ENCODE results near the gene PRSS2. TPM values are rescaled to one million over a fixed set of nuclear protein-coding genes. Genes with fewer than 3 reads are reported as not detected.
"Not testable (repeated sequence)": the region's sequence is repeated elsewhere in the genome, so short reads cannot be mapped to it uniquely, and the experiment has no call there.

The PRSS2 gene
- total and polyA plus RNA-seq, 2 donors = 1.8 to 23.1 TPM

DNA sequence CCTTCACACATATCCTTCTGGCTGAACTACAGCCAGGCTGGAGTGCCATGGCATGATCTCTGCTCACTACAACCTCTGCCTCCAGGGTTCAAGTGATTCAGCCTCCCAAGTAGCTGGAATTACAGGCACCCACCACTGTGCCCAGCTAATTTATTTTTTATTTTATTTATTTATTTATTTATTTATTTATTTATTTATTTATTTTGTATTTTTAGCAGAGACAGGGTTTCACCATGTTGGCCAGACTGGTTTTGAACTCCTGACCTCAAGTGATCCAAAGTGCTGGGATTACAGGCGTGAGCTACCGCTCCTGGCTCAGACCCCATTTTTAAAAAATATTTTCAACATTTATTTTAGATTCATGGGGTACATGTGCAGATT, 6.1 kb downstream of the PRSS2 start:
- not testable (repeated sequence) for DNase-seq (ENCODE audit: low read depth in 6 of 9, low spot score in 9 of 9); H3K27me3 ChIP-seq (ENCODE audit: control insufficient read depth in 2 of 2, insufficient read depth in 1 of 2, low read length in 1 of 2); H3K36me3 ChIP-seq (ENCODE audit: control insufficient read depth in 2 of 2, insufficient read depth in 2 of 2, low read length in 1 of 2); H3K9me3 ChIP-seq (ENCODE audit: control insufficient read depth in 2 of 2, insufficient read depth in 1 of 2, low read length in 1 of 2); H3K4me3 ChIP-seq (ENCODE audit: low read length in 2 of 2); H3K27ac ChIP-seq (ENCODE audit: low read depth in 1 of 2, low read length in 1 of 2)
- 100% methylated on average over 2 of the region's 2 CpGs for WGBS
- H3K4me1 ChIP-seq (ENCODE audit: control insufficient read depth in 2 of 2, insufficient read depth in 2 of 2, low read length in 2 of 2) = peaks cover 0 to 14% of the 10 kb centered on the region in 2 donors

DNA sequence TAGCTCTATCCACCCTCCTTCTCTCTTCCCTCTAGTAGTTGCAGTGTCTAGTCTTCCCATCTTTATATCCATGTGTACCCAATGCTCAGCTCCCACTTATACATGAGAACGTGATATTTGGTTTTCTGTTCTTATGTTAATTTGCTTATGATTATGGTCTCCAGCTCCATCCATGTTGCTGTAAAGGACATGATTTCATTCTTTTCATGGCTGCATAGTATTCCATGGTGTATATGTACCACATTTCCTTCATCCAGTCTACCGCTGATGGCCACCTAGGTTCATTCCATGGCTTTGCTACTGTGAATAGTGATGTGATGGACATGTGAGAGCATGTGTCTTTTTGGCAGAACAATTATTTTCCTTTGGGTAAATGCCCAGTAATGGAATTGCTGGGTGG, 6.5 kb downstream of the PRSS2 start:
- H3K27ac ChIP-seq (ENCODE audit: low read depth in 1 of 2, low read length in 1 of 2) = no peak overlapping the region
- 99% methylated on average over 2 of the region's 2 CpGs for WGBS
- H3K4me3 ChIP-seq (ENCODE audit: low read length in 2 of 2) = no peak overlapping the region
- no peaks in the 10 kb centered on the region for H3K27me3 ChIP-seq (ENCODE audit: control insufficient read depth in 2 of 2, insufficient read depth in 1 of 2, low read length in 1 of 2)
- no peak for DNase-seq (ENCODE audit: low read depth in 6 of 9, low spot score in 9 of 9)
- no peaks in the 10 kb centered on the region for H3K9me3 ChIP-seq (ENCODE audit: control insufficient read depth in 2 of 2, insufficient read depth in 1 of 2, low read length in 1 of 2)
- peaks cover 0 to 10% of the 10 kb centered on the region in 2 donors for H3K4me1 ChIP-seq (ENCODE audit: control insufficient read depth in 2 of 2, insufficient read depth in 2 of 2, low read length in 2 of 2)
- no peaks in the 10 kb centered on the region for H3K36me3 ChIP-seq (ENCODE audit: control insufficient read depth in 2 of 2, insufficient read depth in 2 of 2, low read length in 1 of 2)

DNA sequence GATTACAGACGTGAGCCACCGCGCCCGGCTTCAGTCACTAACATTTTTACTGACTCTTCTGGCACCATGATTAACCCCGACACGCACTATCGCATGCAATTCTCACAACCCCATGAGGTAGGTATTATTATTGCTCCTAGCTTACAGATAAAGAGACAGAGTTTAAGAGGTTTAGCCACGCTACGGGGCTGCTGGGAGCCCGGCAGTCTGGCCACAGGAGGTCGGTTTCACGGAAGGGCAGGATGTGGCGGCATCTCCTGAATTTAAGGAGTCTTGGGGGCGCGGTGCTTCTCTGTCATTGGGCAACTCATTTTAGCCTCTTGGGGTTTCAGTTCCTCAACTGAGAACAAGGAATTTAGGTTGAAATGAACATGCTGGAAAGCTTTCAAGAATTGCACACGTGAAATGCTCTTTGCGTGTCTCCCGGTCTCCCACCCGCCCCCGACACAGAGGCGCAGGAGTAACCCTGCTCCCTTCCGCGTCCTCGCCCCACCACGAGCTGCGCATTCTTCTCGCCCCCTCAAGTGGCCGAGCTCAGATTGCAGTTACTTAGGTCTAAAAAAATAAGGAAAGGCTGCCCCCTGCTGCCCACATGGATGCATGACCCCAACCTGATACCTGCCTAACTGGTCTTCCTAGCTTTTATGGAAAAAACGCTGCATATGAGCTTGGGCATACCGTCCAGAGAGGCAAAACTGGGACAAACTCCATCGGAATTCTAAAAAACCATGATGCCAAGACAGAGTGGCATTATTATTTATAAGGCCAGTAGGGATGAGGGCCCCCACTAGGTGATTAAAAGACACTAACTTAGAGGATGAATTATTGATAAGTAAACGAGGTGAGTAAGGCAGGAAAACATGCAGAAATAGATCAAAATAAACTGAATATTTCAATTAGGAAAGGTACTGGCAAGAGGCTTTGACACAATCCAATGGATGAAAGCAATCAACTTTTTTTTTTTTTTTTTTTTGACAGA, 12.4 kb downstream of the PRSS2 start:
- WGBS = 21% methylated on average over 32 of the region's 32 CpGs
- Histone ChIP-seq H3K9me3 (ENCODE audit: control insufficient read depth in 2 of 2, insufficient read depth in 1 of 2, low read length in 1 of 2) (no peaks in the 10 kb centered on the region), H3K27me3 (ENCODE audit: control insufficient read depth in 2 of 2, insufficient read depth in 1 of 2, low read length in 1 of 2) (no peaks in the 10 kb centered on the region), H3K36me3 (ENCODE audit: control insufficient read depth in 2 of 2, insufficient read depth in 2 of 2, low read length in 1 of 2) (peaks cover 4 to 8% of the 10 kb centered on the region in 2 donors), H3K27ac (ENCODE audit: low read depth in 1 of 2, low read length in 1 of 2) (peak overlapping the region; percentile 42 to 64), H3K4me1 (ENCODE audit: control insufficient read depth in 2 of 2, insufficient read depth in 2 of 2, low read length in 2 of 2) (peaks cover 0 to 24% of the 10 kb centered on the region in 2 donors), H3K4me3 (ENCODE audit: low read length in 2 of 2) (peak overlapping the region; percentile 33 to 42)
- DNase-seq (ENCODE audit: low read depth in 6 of 9, low spot score in 9 of 9) = peak in 5 of 9 donors; percentile 65 to 89 (median 81)

DNA sequence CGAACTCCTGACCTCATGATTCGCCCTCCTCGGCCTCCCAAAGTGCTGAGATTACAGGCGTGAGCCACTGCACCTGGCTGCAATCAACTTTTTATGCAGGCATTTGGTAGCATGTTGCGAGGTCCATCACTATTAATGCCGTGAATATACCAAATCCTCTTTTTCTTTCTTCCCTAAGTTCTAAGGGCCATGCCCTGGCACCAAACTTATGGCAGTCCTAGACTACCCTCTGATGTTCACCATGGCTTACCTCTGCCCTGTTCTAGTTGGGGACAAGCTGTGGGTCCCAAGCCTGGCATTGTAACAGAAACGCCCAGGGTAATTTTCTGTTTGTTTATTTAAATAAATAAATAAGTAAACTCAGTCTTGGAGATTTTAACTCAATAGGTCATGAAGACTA, 13.3 kb downstream of the PRSS2 start:
- peak overlapping the region; percentile 70 to 100 for H3K27ac ChIP-seq (ENCODE audit: low read depth in 1 of 2, low read length in 1 of 2)

DNA sequence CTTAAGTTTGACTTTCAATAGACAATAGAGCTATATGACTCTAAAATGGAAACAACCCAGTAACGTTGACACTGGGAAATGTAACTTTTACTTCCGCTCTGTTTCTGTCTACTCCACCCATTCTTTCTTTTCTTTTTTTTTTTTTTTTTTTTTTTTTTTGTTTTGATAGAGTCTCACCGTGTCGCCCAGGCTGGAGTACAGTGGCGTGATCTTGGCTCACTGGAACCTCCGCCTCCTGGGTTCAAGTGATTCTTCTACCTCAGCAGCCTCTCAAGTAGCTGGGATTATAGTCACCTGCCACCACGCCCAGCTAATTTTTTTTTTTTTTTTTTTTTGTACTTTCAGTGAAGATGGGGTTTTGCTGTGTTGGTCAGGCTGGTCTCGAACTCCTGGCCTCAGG, 13.9 kb downstream of the PRSS2 start:
- Histone ChIP-seq H3K4me1 (ENCODE audit: control insufficient read depth in 2 of 2, insufficient read depth in 2 of 2, low read length in 2 of 2) (peaks cover 0 to 17% of the 10 kb centered on the region in 2 donors), H3K9me3 (ENCODE audit: control insufficient read depth in 2 of 2, insufficient read depth in 1 of 2, low read length in 1 of 2) (no peaks in the 10 kb centered on the region), H3K27ac (ENCODE audit: low read depth in 1 of 2, low read length in 1 of 2) (peak overlapping the region; percentile 65 to 100), H3K4me3 (ENCODE audit: low read length in 2 of 2) (peak overlapping the region in 1 of 2 donors; percentile 21), H3K36me3 (ENCODE audit: control insufficient read depth in 2 of 2, insufficient read depth in 2 of 2, low read length in 1 of 2) (peaks cover 19 to 23% of the 10 kb centered on the region in 2 donors), H3K27me3 (ENCODE audit: control insufficient read depth in 2 of 2, insufficient read depth in 1 of 2, low read length in 1 of 2) (no peaks in the 10 kb centered on the region)
- WGBS = 32% methylated on average over 8 of the region's 8 CpGs
- peak in 4 of 9 donors; percentile 5 to 57 (median 17) for DNase-seq (ENCODE audit: low read depth in 6 of 9, low spot score in 9 of 9)

More for the DNA sequence above, 13.3 kb downstream of the PRSS2 start:
- no peaks in the 10 kb centered on the region for H3K27me3 ChIP-seq (ENCODE audit: control insufficient read depth in 2 of 2, insufficient read depth in 1 of 2, low read length in 1 of 2)
- H3K4me1 ChIP-seq (ENCODE audit: control insufficient read depth in 2 of 2, insufficient read depth in 2 of 2, low read length in 2 of 2) = peaks cover 0 to 23% of the 10 kb centered on the region in 2 donors
- peak in 1 of 9 donors; percentile 4 for DNase-seq (ENCODE audit: low read depth in 6 of 9, low spot score in 9 of 9)
- WGBS = 90% methylated on average over 7 of the region's 7 CpGs
- peaks cover 13 to 16% of the 10 kb centered on the region in 2 donors for H3K36me3 ChIP-seq (ENCODE audit: control insufficient read depth in 2 of 2, insufficient read depth in 2 of 2, low read length in 1 of 2)
- peak overlapping the region in 1 of 2 donors; percentile 18 for H3K4me3 ChIP-seq (ENCODE audit: low read length in 2 of 2)
- H3K9me3 ChIP-seq (ENCODE audit: control insufficient read depth in 2 of 2, insufficient read depth in 1 of 2, low read length in 1 of 2) = no peaks in the 10 kb centered on the region

DNA sequence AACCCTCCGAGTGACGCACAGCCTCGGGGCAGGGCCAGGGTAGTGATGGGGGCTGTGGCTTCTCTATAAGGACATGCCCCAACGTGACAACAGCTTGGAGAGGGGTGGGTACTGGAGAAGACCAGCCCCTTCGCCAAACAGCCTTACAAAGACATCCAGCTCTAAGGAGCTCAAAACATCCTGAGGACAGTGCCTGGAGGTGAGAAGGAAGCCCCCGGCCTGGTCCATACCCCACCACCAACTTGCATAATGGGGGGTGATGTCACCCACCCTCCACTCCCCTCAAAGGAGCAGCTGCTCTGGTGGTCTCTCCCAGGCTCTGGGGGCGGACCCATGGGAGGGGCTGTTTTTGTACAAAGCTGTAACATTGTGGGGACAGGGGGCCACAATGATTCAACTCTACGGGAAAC, 15.1 kb downstream of the PRSS2 start:
- Histone ChIP-seq H3K4me1 (ENCODE audit: control insufficient read depth in 2 of 2, insufficient read depth in 2 of 2, low read length in 2 of 2) (peaks cover 0 to 18% of the 10 kb centered on the region in 2 donors), H3K9me3 (ENCODE audit: control insufficient read depth in 2 of 2, insufficient read depth in 1 of 2, low read length in 1 of 2) (no peaks in the 10 kb centered on the region), H3K4me3 (ENCODE audit: low read length in 2 of 2) (peak overlapping the region; percentile 39 to 48), H3K36me3 (ENCODE audit: control insufficient read depth in 2 of 2, insufficient read depth in 2 of 2, low read length in 1 of 2) (peaks cover 30 to 34% of the 10 kb centered on the region in 2 donors), H3K27ac (ENCODE audit: low read depth in 1 of 2, low read length in 1 of 2) (peak overlapping the region; percentile 90 to 100), H3K27me3 (ENCODE audit: control insufficient read depth in 2 of 2, insufficient read depth in 1 of 2, low read length in 1 of 2) (no peaks in the 10 kb centered on the region)
- WGBS = 14% methylated on average over 8 of the region's 8 CpGs
- DNase-seq (ENCODE audit: low read depth in 6 of 9, low spot score in 9 of 9) = peak in 7 of 9 donors; percentile 50 to 91 (median 73)

DNA sequence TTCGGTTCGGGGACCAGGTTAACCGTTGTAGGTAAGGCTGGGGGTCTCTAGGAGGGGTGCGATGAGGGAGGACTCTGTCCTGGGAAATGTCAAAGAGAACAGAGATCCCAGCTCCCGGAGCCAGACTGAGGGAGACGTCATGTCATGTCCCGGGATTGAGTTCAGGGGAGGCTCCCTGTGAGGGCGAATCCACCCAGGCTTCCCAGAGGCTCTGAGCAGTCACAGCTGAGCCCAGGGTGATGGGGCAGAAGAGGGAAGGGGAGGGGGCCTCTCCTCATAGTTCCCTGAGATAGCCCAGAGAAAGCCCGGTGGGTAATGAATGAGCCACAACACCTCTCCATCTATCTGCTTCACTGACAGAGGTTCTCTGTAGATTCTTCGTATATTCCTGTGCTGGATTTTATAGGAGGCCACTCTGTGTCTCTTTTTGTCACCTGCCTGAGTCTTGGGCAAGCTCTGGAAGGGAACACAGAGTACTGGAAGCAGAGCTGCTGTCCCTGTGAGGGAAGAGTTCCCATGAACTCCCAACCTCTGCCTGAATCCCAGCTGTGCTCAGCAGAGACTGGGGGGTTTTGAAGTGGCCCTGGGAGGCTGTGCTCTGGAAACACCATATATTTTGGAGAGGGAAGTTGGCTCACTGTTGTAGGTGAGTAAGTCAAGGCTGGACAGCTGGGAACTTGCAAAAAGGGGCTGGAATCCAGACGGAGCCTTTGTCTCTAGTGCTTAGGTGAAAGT, 16.4 kb downstream of the PRSS2 start:
- Histone ChIP-seq H3K4me1 (ENCODE audit: control insufficient read depth in 2 of 2, insufficient read depth in 2 of 2, low read length in 2 of 2) (peaks cover 0 to 29% of the 10 kb centered on the region in 2 donors), H3K4me3 (ENCODE audit: low read length in 2 of 2) (peak overlapping the region; percentile 66 to 77), H3K27ac (ENCODE audit: low read depth in 1 of 2, low read length in 1 of 2) (peak overlapping the region; percentile 98 to 100), H3K36me3 (ENCODE audit: control insufficient read depth in 2 of 2, insufficient read depth in 2 of 2, low read length in 1 of 2) (peaks cover 43 to 46% of the 10 kb centered on the region in 2 donors), H3K27me3 (ENCODE audit: control insufficient read depth in 2 of 2, insufficient read depth in 1 of 2, low read length in 1 of 2) (no peaks in the 10 kb centered on the region), H3K9me3 (ENCODE audit: control insufficient read depth in 2 of 2, insufficient read depth in 1 of 2, low read length in 1 of 2) (no peaks in the 10 kb centered on the region)
- WGBS = 18% methylated on average over 11 of the region's 11 CpGs
- DNase-seq (ENCODE audit: low read depth in 6 of 9, low spot score in 9 of 9) = peak in 4 of 9 donors; percentile 8 to 46 (median 12)

DNA sequence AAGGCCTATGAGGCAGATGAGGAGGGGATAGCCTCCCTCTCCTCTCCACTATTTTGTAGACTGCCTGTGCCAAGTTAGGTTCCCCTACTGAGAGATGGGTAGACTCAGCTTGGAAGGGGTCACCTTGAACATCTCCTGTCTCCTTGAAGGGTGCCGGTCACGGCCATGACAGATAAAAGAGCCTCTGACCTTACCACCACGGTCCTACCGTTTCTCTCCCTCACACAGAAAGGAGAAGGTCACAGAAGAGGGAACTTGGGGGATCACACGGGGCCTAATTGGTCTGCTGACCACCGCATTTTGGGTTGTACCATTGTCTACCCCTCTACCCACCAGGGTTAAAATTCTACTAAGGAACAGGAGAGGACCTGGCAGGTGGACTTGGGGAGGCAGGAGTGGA, 17.0 kb downstream of the PRSS2 start:
- Histone ChIP-seq H3K4me3 (ENCODE audit: low read length in 2 of 2) (peak overlapping the region; percentile 66 to 77), H3K27ac (ENCODE audit: low read depth in 1 of 2, low read length in 1 of 2) (peak overlapping the region; percentile 98 to 100), H3K9me3 (ENCODE audit: control insufficient read depth in 2 of 2, insufficient read depth in 1 of 2, low read length in 1 of 2) (no peaks in the 10 kb centered on the region), H3K4me1 (ENCODE audit: control insufficient read depth in 2 of 2, insufficient read depth in 2 of 2, low read length in 2 of 2) (peaks cover 0 to 34% of the 10 kb centered on the region in 2 donors), H3K27me3 (ENCODE audit: control insufficient read depth in 2 of 2, insufficient read depth in 1 of 2, low read length in 1 of 2) (no peaks in the 10 kb centered on the region), H3K36me3 (ENCODE audit: control insufficient read depth in 2 of 2, insufficient read depth in 2 of 2, low read length in 1 of 2) (peaks cover 49 to 52% of the 10 kb centered on the region in 2 donors)
- peak in 3 of 9 donors; percentile 8 to 14 (median 9) for DNase-seq (ENCODE audit: low read depth in 6 of 9, low spot score in 9 of 9)
- WGBS = 18% methylated on average over 6 of the region's 6 CpGs
